VCaP (cell line): ENCODE measurements around the gene IGFBP4.

Experiments
- H3K27ac ChIP-seq: fragments of 450-650 bp; 2 replicates; pipeline ENCODE4 v1.5.1; 2017
- CTCF ChIP-seq: fragments of 450-650 bp; conservative IDR thresholded peaks from 2 replicates; pipeline ENCODE4 v1.5.1; 2017; ENCODE audit warnings: mild to moderate bottlenecking, moderate library complexity

Gene IGFBP4

GRCh38 chr17:40452216-40452787, 9.1 kb downstream of the IGFBP4 start:
- no peak overlapping the region for H3K27ac ChIP-seq
- no peak for TF ChIP-seq CTCF

- no peak overlapping the region for H3K27ac ChIP-seq
- TF ChIP-seq CTCF, result no peak
These were observed 9.7 kb downstream of the IGFBP4 start for GRCh38 chr17:40452921-40453378.

GRCh38 chr17:40453881-40454612, 10.8 kb downstream of the IGFBP4 start:
- no peak for TF ChIP-seq CTCF
- no peak overlapping the region for H3K27ac ChIP-seq

GRCh38 chr17:40454613-40454995, 11.4 kb downstream of the IGFBP4 start:
- TF ChIP-seq CTCF, result no peak
- H3K27ac ChIP-seq, result no peak overlapping the region

- no peak overlapping the region for H3K27ac ChIP-seq
- no peak for TF ChIP-seq CTCF
These were observed 13.2 kb downstream of the IGFBP4 start for GRCh38 chr17:40456396-40456951.

- no peak for TF ChIP-seq CTCF
- H3K27ac ChIP-seq, result no peak overlapping the region
These were observed 14.1 kb downstream of the IGFBP4 start for GRCh38 chr17:40457369-40457768.

- TF ChIP-seq CTCF, result no peak
- H3K27ac ChIP-seq, result no peak overlapping the region
These were observed 14.9 kb downstream of the IGFBP4 start for GRCh38 chr17:40457964-40458791.
